Ureter (tissue), 1 donor: Measurements from ENCODE around the gene MYOT. TPM values are rescaled to one million over a fixed set of nuclear protein-coding genes. Genes with fewer than 3 reads are reported as not detected.

Experiments used
- DNase-seq: peaks from one replicate; pipeline ENCODE4 v3.0.0-alpha.2; 2020; ENCODE audit warnings: low spot score
- total RNA-seq: library from RNA; stranded (reverse); gene quantifications from one replicate; pipeline ENCODE4 v1.2.4, GENCODE V29; 2023
- donor health status: DM: yes; HTN: yes; CAD: no.

Gene MYOT
- total RNA-seq, 1 donor from 2014 or later, result 1.3 TPM

GRCh38 chr5:137901011-137901817, 33.6 kb downstream of the MYOT start:
- DNase-seq, result no peak

- DNase-seq, result no peak
These were observed 34.9 kb downstream of the MYOT start for GRCh38 chr5:137902408-137903133.

- DNase-seq, result no peak
These were observed 47.1 kb downstream of the MYOT start for GRCh38 chr5:137914758-137915157.

- no peak for DNase-seq
These were observed 49.3 kb downstream of the MYOT start for GRCh38 chr5:137916923-137917322.

GRCh38 chr5:137921931-137922330, 54.3 kb downstream of the MYOT start:
- DNase-seq, result no peak

GRCh38 chr5:137923856-137924255, 56.2 kb downstream of the MYOT start:
- no peak for DNase-seq

- no peak for DNase-seq
These were observed 65.1 kb downstream of the MYOT start for GRCh38 chr5:137932800-137933199.

GRCh38 chr5:137933491-137933911, 65.8 kb downstream of the MYOT start:
- DNase-seq, result no peak

- DNase-seq, result no peak
These were observed 67.5 kb downstream of the MYOT start for GRCh38 chr5:137935190-137935589.

GRCh38 chr5:137935694-137936093, 68.0 kb downstream of the MYOT start:
- DNase-seq, result no peak

Other genes with a start within 250 kb of the MYOT start
- gene KLHL3, start 131.8 kb upstream of the MYOT start, total RNA-seq, result 16.8 TPM
- gene HNRNPA0, start 113.5 kb upstream of the MYOT start, total RNA-seq, result 34.7 TPM
- not detected for gene PKD2L2, start 21.6 kb downstream of the MYOT start, total RNA-seq
- gene FAM13B, start 165.2 kb downstream of the MYOT start, total RNA-seq, result 76.5 TPM
- not detected for gene WNT8A, start 216.2 kb downstream of the MYOT start, total RNA-seq